ENCODE results near the gene TCFL5.

Gene TCFL5

GRCh38 chr20:62841705-62842212, 19.9 kb downstream of the TCFL5 start:
- ChIA-PET CTCF (interaction anchor here (0.6 to 1.1 kb wide), 3 partner anchors 18 to 342 kb away, joined by 3 to 5 read pairs (median 3); no protein-coding TSS in a partner anchor), POLR2A (no interaction called here)
- Histone ChIP-seq H3K36me3 (ENCODE audit: control insufficient read depth in 2 of 2, insufficient read depth in 1 of 2, low read length in 2 of 2) (peaks cover 0 to 45% of the 10 kb centered on the region in 2 experiments; a peak in 2 of 3 replicates), H3K4me1 (ENCODE audit: control insufficient read depth, insufficient read depth, low read length) (0 out of 2 replicates have a peak, but pooled peaks cover 3% of the 10 kb centered on the region), H3K27ac (ENCODE audit: extremely low read depth, low read depth, low read length) (no peak overlapping the region), H3K4me3 (ENCODE audit: low read depth, low read length) (no peak overlapping the region), H3K9me3 (ENCODE audit: control insufficient read depth, insufficient read depth, low read depth, low read length) (no peaks in the 10 kb centered on the region)
- TF ChIP-seq ZSCAN30 (tag by site-specific recombination; IDR thresholded peaks at IDR 0.05) (no peak), OVOL3 (tag by site-specific recombination; IDR thresholded peaks at IDR 0.05) (no peak), ELK4 (IDR thresholded peaks at IDR 0.05; ENCODE audit: borderline replicate concordance, low read depth, low read length) (no peak), ZNF704 (tag by site-specific recombination; IDR thresholded peaks at IDR 0.05) (no peak), ZBTB1 (tag by site-specific recombination; IDR thresholded peaks at IDR 0.05) (no peak), ZNF37A (tag by site-specific recombination; IDR thresholded peaks at IDR 0.05) (no peak), ZNF629 (tag by site-specific recombination; IDR thresholded peaks at IDR 0.05) (no peak), SP2 (tag by site-specific recombination; IDR thresholded peaks at IDR 0.05) (no peak)
- TF ChIP-seq, protein P1, sequence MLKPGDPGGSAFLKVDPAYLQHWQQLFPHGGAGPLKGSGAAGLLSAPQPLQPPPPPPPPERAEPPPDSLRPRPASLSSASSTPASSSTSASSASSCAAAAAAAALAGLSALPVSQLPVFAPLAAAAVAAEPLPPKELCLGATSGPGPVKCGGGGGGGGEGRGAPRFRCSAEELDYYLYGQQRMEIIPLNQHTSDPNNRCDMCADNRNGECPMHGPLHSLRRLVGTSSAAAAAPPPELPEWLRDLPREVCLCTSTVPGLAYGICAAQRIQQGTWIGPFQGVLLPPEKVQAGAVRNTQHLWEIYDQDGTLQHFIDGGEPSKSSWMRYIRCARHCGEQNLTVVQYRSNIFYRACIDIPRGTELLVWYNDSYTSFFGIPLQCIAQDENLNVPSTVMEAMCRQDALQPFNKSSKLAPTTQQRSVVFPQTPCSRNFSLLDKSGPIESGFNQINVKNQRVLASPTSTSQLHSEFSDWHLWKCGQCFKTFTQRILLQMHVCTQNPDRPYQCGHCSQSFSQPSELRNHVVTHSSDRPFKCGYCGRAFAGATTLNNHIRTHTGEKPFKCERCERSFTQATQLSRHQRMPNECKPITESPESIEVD (tag by site-specific recombination; IDR thresholded peaks at IDR 0.05) = no peak

GRCh38 chr20:62840244-62841197, 21.1 kb downstream of the TCFL5 start:
- ChIA-PET POLR2A (no interaction called here), CTCF (interaction anchor here (0.6 kb wide), 1 partner anchor 15 kb away, joined by 3 read pairs; no protein-coding TSS in a partner anchor)
- no peaks in the 10 kb centered on the region for H3K9me3 ChIP-seq (ENCODE audit: control insufficient read depth, insufficient read depth, low read depth, low read length)
- no peak overlapping the region for H3K27ac ChIP-seq (ENCODE audit: extremely low read depth, low read depth, low read length)
- TF ChIP-seq ZNF341 (tag by site-specific recombination; IDR thresholded peaks at IDR 0.05; ENCODE audit: low read depth) = 0 out of 2 replicates have a peak, but pooled peaks have one; percentile 33
- TF ChIP-seq SCRT2 (tag by site-specific recombination; IDR thresholded peaks at IDR 0.05) = 0 out of 2 replicates have a peak, but pooled peaks have one; percentile 27
- no peak for TF ChIP-seq ZNF274 (IDR thresholded peaks at IDR 0.05; ENCODE audit: low read length)
- TF ChIP-seq ZNF274 (tag by site-specific recombination; IDR thresholded peaks at IDR 0.05; ENCODE audit: borderline replicate concordance) = no peak
- TF ChIP-seq ZIC2 (tag by site-specific recombination; IDR thresholded peaks at IDR 0.05) = peak; percentile 93
- no peak for TF ChIP-seq ZNF544 (tag by site-specific recombination; IDR thresholded peaks at IDR 0.05)
- peaks cover 0 to 46% of the 10 kb centered on the region in 2 experiments; a peak in 2 of 3 replicates for H3K36me3 ChIP-seq (ENCODE audit: control insufficient read depth in 2 of 2, insufficient read depth in 1 of 2, low read length in 2 of 2)
- H3K4me1 ChIP-seq (ENCODE audit: control insufficient read depth, insufficient read depth, low read length) = 0 out of 2 replicates have a peak, but pooled peaks cover 3% of the 10 kb centered on the region
- H3K4me3 ChIP-seq (ENCODE audit: low read depth, low read length) = no peak overlapping the region

DNA sequence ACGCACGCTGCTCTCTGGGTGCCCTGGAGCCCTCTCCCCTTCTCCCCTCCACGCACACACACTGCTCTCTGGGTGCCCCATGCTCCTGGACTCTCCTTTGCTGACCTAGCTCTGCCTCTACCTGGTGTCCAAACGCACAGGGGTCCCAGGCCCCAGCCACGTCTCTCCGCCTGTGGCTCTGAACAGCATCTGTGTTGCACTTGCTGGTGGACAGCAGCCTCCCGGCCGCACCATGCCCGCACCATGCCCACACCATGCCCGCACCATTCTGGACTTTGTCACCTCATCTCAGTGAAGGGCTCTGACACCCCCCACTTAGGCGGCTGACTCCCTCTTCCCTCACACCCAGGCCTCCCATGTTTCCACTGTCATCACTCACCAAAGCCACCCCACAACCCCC, 21.8 kb downstream of the TCFL5 start:
- H3K4me3 ChIP-seq (ENCODE audit: low read depth, low read length) = no peak overlapping the region
- no peaks in the 10 kb centered on the region for H3K9me3 ChIP-seq (ENCODE audit: control insufficient read depth, insufficient read depth, low read depth, low read length)
- ChIA-PET POLR2A (no interaction called here), CTCF (no interaction called here)
- H3K4me1 ChIP-seq (ENCODE audit: control insufficient read depth, insufficient read depth, low read length) = 0 out of 2 replicates have a peak, but pooled peaks cover 3% of the 10 kb centered on the region
- no peak overlapping the region for H3K27ac ChIP-seq (ENCODE audit: extremely low read depth, low read depth, low read length)
- peaks cover 0 to 44% of the 10 kb centered on the region in 2 experiments; a peak in 2 of 3 replicates for H3K36me3 ChIP-seq (ENCODE audit: control insufficient read depth in 2 of 2, insufficient read depth in 1 of 2, low read length in 2 of 2)
- TF ChIP-seq ZNF239 (tag by site-specific recombination; IDR thresholded peaks at IDR 0.05) = no peak
- no peak for TF ChIP-seq GLIS2 (tag by site-specific recombination; IDR thresholded peaks at IDR 0.05)
- TF ChIP-seq ZNF280C (tag by site-specific recombination; IDR thresholded peaks at IDR 0.05) = no peak
- TF ChIP-seq ZNF48 (tag by site-specific recombination; IDR thresholded peaks at IDR 0.05) = no peak
- TF ChIP-seq ZNF350 (tag by site-specific recombination; IDR thresholded peaks at IDR 0.05) = no peak
- TF ChIP-seq ZNF488 (tag by site-specific recombination; IDR thresholded peaks at IDR 0.05) = no peak
- no peak for TF ChIP-seq ZNF423 (tag by site-specific recombination; IDR thresholded peaks at IDR 0.05)
